ENCODE measurements around the gene RAB25. TPM values are rescaled to one million over a fixed set of nuclear protein-coding genes. Genes with fewer than 3 reads are reported as not detected.

RAB25 gene
- total RNA-seq, 2 donors from 2014 or later = 213 TPM

DNA sequence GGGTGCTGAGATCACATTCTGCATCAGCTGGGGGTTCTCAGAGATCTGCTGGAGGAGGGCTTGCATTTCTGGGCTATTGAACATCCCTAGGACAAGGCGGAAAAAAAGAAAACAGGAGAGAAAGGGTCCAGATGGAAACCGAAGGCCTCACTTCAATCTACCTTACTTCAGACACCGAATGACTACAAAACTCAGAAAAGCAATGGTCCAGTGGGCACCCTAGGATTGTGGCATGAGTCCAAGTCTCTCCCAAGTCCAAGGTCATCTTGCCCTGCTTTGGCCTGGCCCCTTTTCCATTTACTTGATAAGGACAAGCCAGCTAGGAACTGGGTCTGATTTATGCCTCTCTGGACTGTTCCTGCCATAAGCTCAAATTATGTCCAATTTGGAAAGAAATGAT lies 18.1 kb upstream of the RAB25 start:
- H3K9ac ChIP-seq (ENCODE audit: low read depth in 2 of 2, low read length in 2 of 2) = no peak overlapping the region
- no peaks in the 10 kb centered on the region for H3K36me3 ChIP-seq
- no peaks in the 10 kb centered on the region for H3K9me3 ChIP-seq
- H3K4me3 ChIP-seq = no peak overlapping the region
- DNase-seq = no peak
- H3K4me1 ChIP-seq = no peaks in the 10 kb centered on the region
- no peaks in the 10 kb centered on the region for H3K27me3 ChIP-seq
- intact Hi-C loops (cut with DNase I) = no loop called here
- no peak overlapping the region for H3K27ac ChIP-seq
- TF ChIP-seq, protein P1, sequence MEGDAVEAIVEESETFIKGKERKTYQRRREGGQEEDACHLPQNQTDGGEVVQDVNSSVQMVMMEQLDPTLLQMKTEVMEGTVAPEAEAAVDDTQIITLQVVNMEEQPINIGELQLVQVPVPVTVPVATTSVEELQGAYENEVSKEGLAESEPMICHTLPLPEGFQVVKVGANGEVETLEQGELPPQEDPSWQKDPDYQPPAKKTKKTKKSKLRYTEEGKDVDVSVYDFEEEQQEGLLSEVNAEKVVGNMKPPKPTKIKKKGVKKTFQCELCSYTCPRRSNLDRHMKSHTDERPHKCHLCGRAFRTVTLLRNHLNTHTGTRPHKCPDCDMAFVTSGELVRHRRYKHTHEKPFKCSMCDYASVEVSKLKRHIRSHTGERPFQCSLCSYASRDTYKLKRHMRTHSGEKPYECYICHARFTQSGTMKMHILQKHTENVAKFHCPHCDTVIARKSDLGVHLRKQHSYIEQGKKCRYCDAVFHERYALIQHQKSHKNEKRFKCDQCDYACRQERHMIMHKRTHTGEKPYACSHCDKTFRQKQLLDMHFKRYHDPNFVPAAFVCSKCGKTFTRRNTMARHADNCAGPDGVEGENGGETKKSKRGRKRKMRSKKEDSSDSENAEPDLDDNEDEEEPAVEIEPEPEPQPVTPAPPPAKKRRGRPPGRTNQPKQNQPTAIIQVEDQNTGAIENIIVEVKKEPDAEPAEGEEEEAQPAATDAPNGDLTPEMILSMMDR (IDR thresholded peaks at IDR 0.05) = no peak

DNA sequence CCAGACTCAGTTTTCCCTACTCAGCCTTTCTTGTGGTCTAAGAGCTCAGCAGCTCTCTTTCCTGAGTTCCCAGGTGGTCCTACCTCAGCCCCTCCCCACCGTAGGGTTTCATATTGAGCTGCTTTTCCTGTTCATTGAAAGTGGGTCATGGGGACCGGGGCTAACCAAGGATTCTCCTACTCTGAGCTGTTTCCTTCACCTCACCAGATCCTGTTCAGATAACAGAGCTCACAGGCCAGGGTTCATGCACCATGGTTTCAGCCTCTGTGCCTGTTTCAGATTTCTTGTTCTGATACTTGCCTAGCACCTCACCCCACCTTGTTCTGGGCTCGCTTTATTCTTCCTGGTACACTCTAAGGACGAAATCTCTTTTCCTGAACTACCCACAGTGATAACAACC lies 15.9 kb upstream of the RAB25 start:
- H3K36me3 ChIP-seq = no peaks in the 10 kb centered on the region

DNA sequence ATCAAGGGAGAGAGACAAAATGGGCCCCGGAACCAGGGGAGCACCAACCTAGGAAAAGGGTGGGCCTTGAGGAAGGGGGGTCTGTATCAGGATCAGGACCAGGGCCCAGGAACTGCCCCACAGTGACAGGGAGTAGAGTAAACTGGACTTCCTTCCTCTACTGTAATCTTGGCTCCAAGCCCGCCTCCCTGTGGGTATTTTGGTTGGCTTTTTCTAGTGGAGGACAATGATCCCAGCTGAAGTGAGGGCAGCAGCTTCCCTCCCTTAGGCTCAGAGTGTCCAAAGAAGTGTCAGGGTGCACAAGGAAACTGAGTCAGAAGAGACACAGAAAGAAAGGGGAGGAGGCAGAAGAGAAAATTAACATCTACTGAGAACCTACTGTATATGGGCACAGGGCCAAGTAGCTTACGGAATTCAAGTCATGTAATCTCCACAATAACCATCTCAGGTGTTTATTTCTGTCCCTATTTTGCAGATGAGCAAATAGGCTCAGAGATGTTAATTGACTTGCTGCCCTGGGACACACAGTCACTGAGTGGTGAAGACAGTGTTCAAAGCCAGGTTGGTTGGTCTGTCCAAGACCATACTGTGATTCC lies 12.2 kb upstream of the RAB25 start:
- DNase-seq = no peak
- Histone ChIP-seq H3K9ac (ENCODE audit: low read depth in 2 of 2, low read length in 2 of 2) (no peak overlapping the region), H3K4me1 (no peaks in the 10 kb centered on the region), H3K36me3 (no peaks in the 10 kb centered on the region), H3K27me3 (no peaks in the 10 kb centered on the region), H3K4me3 (no peak overlapping the region), H3K27ac (no peak overlapping the region), H3K9me3 (no peaks in the 10 kb centered on the region)
- TF ChIP-seq, protein P1 (IDR thresholded peaks at IDR 0.05) = no peak
- intact Hi-C loops (cut with DNase I) = no loop called here

More for the DNA sequence above, 15.9 kb upstream of the RAB25 start:
- H3K27ac ChIP-seq = no peak overlapping the region
- intact Hi-C loops (cut with DNase I) = no loop called here
- no peaks in the 10 kb centered on the region for H3K9me3 ChIP-seq
- TF ChIP-seq, protein P1 (IDR thresholded peaks at IDR 0.05) = no peak
- no peaks in the 10 kb centered on the region for H3K27me3 ChIP-seq
- no peaks in the 10 kb centered on the region for H3K4me1 ChIP-seq
- no peak overlapping the region for H3K9ac ChIP-seq (ENCODE audit: low read depth in 2 of 2, low read length in 2 of 2)
- DNase-seq = no peak
- no peak overlapping the region for H3K4me3 ChIP-seq

DNA sequence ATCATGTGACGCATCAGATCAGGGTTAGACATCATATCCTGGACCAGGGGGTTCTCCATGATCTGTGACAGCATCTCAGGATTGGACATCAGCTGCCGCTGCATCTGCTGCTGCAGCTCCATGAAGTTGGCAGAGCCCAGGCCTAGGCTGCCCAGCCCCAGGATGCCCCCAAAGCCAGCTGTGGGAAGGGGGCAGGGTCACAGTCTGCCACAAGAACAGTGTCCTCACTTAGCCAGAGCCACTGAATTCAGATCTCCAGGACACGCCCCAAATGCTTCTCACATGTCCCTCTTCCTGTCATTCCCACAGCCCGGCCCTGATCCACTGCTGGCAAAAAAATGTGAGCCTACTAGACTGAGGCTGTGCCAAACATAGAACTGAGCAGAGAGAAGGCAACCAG lies 10.6 kb upstream of the RAB25 start:
- H3K36me3 ChIP-seq = no peaks in the 10 kb centered on the region
- H3K9ac ChIP-seq (ENCODE audit: low read depth in 2 of 2, low read length in 2 of 2) = no peak overlapping the region
- H3K27ac ChIP-seq = no peak overlapping the region
- no peak for DNase-seq
- H3K9me3 ChIP-seq = no peaks in the 10 kb centered on the region
- no peaks in the 10 kb centered on the region for H3K27me3 ChIP-seq
- intact Hi-C loops (cut with DNase I) = no loop called here
- no peak overlapping the region for H3K4me3 ChIP-seq
- H3K4me1 ChIP-seq = peaks cover 2% of the 10 kb centered on the region
- TF ChIP-seq, protein P1 (IDR thresholded peaks at IDR 0.05) = no peak

DNA sequence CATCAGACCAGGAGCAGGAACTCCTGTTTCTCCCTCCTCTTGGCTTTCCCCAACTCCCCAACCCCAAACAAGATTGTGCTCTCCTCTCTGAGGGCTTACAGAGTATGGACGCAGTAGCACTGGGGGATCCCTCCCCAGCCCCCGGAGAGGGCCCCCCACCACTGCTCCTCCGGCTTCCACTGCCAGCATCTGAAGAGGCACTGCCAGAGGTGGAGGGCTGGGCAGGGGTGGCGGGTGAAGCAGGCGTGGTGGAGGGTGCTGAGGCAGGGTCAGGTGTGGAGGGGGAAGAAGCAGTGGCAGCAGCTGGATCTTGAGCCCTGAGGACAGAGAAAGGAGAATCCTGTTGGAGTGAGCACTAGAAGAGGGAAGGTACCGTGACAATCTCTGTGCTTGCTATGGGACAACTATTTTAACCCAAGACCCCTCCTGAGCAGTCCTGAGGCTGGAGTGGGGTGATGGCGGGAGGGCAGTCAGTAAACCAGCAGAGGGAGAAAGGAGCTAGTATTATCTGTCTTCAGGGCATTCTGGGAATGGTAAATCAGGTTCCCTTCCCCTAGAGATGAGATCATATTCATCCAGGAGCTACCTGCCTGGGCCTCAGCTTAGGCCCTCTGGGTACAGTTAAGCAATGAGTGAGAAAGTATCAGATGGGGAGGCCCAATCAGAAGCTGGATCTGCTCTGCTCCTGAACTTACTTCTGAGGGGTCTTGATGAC lies 9.8 kb upstream of the RAB25 start:
- H3K9me3 ChIP-seq = no peaks in the 10 kb centered on the region
- intact Hi-C loops (cut with DNase I) = no loop called here
- H3K27ac ChIP-seq = no peak overlapping the region
- no peak overlapping the region for H3K4me3 ChIP-seq
- no peak overlapping the region for H3K9ac ChIP-seq (ENCODE audit: low read depth in 2 of 2, low read length in 2 of 2)
- DNase-seq = no peak
- H3K36me3 ChIP-seq = no peaks in the 10 kb centered on the region
- H3K27me3 ChIP-seq = no peaks in the 10 kb centered on the region
- TF ChIP-seq, protein P1 (IDR thresholded peaks at IDR 0.05) = no peak
- peaks cover 8% of the 10 kb centered on the region for H3K4me1 ChIP-seq

All from colonic mucosa (tissue), 4 donors.